Measurements from ENCODE around the gene MORC2.

GRCh38 chr22:30927806-30928205, 40.8 kb downstream of the MORC2 start:
- no peak for TF ChIP-seq KLF7 (tag by site-specific recombination; IDR thresholded peaks at IDR 0.05; ENCODE audit: borderline replicate concordance)
- TF ChIP-seq, protein P1, sequence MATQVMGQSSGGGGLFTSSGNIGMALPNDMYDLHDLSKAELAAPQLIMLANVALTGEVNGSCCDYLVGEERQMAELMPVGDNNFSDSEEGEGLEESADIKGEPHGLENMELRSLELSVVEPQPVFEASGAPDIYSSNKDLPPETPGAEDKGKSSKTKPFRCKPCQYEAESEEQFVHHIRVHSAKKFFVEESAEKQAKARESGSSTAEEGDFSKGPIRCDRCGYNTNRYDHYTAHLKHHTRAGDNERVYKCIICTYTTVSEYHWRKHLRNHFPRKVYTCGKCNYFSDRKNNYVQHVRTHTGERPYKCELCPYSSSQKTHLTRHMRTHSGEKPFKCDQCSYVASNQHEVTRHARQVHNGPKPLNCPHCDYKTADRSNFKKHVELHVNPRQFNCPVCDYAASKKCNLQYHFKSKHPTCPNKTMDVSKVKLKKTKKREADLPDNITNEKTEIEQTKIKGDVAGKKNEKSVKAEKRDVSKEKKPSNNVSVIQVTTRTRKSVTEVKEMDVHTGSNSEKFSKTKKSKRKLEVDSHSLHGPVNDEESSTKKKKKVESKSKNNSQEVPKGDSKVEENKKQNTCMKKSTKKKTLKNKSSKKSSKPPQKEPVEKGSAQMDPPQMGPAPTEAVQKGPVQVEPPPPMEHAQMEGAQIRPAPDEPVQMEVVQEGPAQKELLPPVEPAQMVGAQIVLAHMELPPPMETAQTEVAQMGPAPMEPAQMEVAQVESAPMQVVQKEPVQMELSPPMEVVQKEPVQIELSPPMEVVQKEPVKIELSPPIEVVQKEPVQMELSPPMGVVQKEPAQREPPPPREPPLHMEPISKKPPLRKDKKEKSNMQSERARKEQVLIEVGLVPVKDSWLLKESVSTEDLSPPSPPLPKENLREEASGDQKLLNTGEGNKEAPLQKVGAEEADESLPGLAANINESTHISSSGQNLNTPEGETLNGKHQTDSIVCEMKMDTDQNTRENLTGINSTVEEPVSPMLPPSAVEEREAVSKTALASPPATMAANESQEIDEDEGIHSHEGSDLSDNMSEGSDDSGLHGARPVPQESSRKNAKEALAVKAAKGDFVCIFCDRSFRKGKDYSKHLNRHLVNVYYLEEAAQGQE (tag by site-specific recombination; IDR thresholded peaks at IDR 0.05), result no peak
- TF ChIP-seq, protein P2, sequence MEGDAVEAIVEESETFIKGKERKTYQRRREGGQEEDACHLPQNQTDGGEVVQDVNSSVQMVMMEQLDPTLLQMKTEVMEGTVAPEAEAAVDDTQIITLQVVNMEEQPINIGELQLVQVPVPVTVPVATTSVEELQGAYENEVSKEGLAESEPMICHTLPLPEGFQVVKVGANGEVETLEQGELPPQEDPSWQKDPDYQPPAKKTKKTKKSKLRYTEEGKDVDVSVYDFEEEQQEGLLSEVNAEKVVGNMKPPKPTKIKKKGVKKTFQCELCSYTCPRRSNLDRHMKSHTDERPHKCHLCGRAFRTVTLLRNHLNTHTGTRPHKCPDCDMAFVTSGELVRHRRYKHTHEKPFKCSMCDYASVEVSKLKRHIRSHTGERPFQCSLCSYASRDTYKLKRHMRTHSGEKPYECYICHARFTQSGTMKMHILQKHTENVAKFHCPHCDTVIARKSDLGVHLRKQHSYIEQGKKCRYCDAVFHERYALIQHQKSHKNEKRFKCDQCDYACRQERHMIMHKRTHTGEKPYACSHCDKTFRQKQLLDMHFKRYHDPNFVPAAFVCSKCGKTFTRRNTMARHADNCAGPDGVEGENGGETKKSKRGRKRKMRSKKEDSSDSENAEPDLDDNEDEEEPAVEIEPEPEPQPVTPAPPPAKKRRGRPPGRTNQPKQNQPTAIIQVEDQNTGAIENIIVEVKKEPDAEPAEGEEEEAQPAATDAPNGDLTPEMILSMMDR (tag by site-specific recombination; IDR thresholded peaks at IDR 0.05), result no peak
- no peak for TF ChIP-seq ZNF350 (tag by site-specific recombination; IDR thresholded peaks at IDR 0.05)
- TF ChIP-seq ZNF623 (tag by site-specific recombination; IDR thresholded peaks at IDR 0.05), result no peak
- no peak for TF ChIP-seq ZNF416 (tag by site-specific recombination; IDR thresholded peaks at IDR 0.05)
- no peak for TF ChIP-seq SETDB1 (IDR thresholded peaks at IDR 0.05; ENCODE audit: insufficient read length, low read length)
- no peak for TF ChIP-seq ZNF426 (tag by site-specific recombination; IDR thresholded peaks at IDR 0.05)
- no peak for TF ChIP-seq ZNF398 (tag by site-specific recombination; IDR thresholded peaks at IDR 0.05)
- TF ChIP-seq ZNF391 (tag by site-specific recombination; IDR thresholded peaks at IDR 0.05; ENCODE audit: borderline replicate concordance, low read depth), result no peak
- no peak for TF ChIP-seq ELK4 (IDR thresholded peaks at IDR 0.05; ENCODE audit: borderline replicate concordance, low read depth, low read length)
- no peak for TF ChIP-seq ZNF114 (tag by site-specific recombination; IDR thresholded peaks at IDR 0.05)
- TF ChIP-seq ZNF792 (tag by site-specific recombination; IDR thresholded peaks at IDR 0.05), result no peak
